OCI-M1 (cell line): ENCODE measurements around the gene AKAP14.
"Not testable (repeated sequence)": the region's sequence is repeated elsewhere in the genome, so short reads cannot be mapped to it uniquely, and the experiment has no call there.

Experiments
- DNase-seq: peaks from one replicate; lab custom pipeline; 2025; lab: John Stamatoyannopoulos, UW

The AKAP14 gene

DNA sequence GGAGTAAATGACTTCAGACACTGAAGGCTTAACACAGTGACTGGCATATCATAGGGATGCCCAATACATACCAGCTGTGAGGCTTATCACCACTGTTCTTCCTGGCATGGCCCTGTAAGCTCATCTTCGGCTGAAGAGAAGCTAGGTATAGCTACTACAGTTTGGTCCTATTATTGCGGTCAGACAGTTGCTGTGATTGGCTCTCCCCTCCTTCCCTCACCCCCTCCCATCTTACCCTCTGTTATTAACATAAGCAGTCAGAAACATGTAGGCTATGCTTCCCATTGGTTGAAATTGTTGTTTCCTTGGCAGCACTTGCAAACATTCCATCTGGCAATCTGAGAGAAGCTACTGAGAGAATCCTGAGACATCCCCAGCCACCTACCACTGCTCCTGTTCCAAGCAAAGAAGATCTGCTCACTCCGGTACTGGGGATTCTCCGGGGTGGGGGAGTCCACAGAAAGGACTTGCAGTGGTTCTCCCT lies at the start of gene AKAP14:
Gene AKAP14 (plus strand): TSS at position 51 of the 484 bp plus-strand sequence. CDS start 7,331 bp downstream, outside the sequence.
- DNase-seq = no peak

DNA sequence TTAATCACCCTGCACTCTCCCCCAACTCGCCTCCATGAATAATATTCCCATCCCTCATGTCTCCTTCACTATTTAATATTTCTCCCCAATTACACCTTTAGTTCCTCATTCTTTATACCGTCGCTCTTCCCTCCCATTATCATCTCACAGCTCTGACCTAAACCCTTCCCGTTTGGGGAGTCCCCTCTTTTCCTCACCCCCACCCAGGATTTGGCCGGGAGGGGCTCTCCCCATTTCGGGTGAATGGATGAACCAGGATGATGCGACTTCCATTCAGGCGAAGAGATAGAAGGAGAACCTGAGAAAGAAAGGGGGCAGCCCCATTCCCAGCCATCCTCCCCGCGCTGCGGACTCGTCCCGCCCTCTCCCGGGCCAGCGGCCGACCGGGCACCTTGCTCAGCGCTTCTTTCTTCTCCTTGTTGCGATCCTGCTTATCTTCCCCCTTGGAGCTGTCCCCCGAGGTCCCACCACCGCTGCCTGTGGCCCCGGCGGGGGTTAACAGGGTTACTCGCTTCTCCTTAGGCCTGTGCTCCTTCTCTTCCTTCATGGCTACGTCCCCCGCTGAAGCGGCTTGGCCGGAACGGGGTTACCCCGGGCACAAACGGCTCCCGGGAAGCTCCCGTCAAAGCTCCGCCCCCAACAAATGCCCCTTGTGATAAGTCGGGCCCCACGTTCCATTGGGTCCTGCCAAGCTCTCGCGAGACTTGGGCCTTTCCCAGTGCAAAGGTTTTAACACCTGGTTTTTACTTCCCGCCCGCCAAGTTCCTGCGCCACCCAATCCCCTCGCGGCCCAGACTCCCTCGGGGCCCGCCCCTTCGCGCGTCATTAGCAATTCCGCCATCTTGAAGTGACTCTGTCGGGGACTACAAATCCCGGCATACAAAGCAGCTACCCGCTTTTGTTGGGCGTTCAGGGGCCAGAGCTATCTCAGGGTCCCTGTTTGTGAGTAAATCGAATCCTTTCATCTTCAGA lies 43.0 kb upstream of the AKAP14 start, which contains the start of gene UPF3B:
Gene UPF3B (minus strand): TSS at position 582 of the 972 bp plus-strand sequence. CDS start 35 bp downstream, at position 547.
- DNase-seq = peak; percentile 98

DNA sequence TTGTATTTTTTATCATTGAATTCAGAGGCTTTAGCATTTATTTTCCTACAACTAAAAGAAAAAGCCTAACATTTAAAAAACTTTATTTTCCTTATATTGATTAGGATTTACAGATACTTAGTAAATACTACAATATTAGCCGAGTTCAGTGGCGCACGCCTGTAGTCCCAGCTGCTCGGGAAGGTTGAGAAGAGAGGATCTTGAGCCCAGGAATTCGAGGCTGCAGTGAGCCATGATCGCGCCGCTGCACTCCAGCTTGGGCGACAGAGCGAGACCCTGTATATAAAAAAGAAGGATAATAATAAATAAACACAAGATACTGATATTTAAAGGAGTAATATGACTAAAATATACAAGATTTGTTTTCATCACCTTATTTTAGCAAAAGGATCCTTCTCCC lies 42.2 kb upstream of the AKAP14 start:
- DNase-seq = no peak

- peak; percentile 51 for DNase-seq
These were observed 25.0 kb upstream of the AKAP14 start for GRCh38 chrX:119870626-119871131.

- no peak for DNase-seq
These were observed 24.5 kb upstream of the AKAP14 start for GRCh38 chrX:119871245-119871598.

GRCh38 chrX:119871599-119872395 lies 23.9 kb upstream of the AKAP14 start, which contains the start of the genes NDUFA1 and RNF113A:
NDUFA1 (plus strand) TSS chrX:119871832; CDS start chrX:119871912, 80 bp downstream.
RNF113A (minus strand) TSS chrX:119871733; CDS start chrX:119871613, 120 bp downstream.
- peak; percentile 94 for DNase-seq

GRCh38 chrX:119878740-119879139 lies 17.0 kb upstream of the AKAP14 start:
- no peak for DNase-seq

- no peak for DNase-seq
These were observed 15.6 kb upstream of the AKAP14 start for GRCh38 chrX:119880076-119880475.

DNA sequence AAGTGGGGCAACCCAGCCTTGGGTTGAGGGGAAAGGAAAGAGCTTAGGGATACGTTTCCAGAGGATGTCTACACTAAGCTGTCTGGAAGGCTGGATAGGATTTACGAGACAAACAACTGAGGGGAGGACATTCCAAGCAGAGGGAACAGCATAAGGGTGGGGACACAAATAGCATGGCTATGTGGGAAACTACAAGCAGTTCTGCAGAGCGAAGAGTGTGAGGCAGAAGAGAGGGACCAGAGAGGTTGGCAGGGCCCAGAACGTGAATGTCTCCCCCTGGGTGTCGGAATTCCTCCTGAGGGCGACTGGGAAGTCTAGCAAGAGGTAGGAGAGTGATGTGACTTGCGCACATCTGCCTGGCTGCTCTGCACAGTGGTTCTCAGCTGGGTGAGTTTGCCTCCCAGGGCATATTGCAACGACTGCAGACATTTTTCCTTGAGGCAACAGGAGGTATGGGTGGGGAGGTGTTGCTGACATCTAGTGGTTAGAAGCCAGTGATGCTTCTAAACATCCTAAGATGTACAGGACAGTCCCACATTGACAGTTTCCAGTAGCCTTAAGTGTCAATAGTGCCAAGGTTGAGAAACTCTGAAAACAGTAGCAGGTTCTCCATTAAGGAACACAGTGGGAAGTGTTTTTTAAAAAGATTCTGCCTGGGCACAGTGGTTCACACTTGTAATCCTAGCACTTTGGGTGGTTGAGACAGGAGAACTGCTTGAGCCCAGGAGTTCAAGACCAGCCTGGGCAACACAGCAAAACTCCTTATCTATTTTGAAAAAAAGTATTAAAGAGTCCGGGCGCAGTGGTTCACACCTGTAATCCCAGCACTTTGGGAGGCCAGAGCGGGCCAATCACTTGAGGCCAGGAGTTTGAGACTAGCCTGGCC lies 14.9 kb upstream of the AKAP14 start:
- peak; percentile 70 for DNase-seq

DNA sequence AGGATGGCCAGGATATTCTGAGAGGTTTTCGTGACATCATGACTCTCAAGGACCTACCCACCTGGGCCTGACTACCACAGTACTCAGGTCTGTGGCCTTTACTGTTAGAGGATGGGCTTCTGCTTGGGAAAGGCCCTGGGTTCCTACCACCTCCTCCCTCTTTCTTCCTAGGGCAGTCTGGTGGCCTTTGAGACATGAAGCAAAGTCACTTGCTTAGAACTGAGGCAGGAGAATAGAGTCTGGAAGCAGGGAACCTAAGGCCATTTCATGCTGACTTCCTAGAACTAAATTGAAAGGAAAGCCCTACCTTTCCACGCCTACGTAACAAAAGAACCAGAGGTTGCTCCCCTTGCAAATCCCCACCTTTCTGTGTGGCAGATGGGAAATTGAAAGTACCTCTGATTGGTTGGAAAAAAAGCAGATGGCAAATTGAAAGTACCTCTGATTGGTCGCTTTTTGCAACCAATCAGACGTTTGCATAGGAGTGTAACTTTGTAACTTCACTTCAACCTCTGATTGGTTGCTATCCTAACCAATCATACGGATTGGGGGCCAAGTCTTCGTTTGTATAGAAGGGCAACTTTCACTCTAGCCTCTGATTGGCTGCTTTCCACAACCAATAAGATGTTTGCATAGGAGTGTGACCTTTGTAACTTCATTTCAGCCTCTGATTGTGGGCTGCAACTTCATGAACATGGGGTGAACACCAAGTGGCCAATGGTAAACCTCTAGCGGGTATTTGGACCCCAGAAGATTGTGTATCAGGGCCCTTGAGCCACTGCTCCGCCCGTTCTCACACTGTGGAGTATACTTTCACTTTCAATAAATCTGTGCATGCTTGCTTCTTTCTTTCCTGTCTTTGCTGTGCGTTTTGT lies 9.9 kb upstream of the AKAP14 start:
- peak; percentile 93 for DNase-seq

DNA sequence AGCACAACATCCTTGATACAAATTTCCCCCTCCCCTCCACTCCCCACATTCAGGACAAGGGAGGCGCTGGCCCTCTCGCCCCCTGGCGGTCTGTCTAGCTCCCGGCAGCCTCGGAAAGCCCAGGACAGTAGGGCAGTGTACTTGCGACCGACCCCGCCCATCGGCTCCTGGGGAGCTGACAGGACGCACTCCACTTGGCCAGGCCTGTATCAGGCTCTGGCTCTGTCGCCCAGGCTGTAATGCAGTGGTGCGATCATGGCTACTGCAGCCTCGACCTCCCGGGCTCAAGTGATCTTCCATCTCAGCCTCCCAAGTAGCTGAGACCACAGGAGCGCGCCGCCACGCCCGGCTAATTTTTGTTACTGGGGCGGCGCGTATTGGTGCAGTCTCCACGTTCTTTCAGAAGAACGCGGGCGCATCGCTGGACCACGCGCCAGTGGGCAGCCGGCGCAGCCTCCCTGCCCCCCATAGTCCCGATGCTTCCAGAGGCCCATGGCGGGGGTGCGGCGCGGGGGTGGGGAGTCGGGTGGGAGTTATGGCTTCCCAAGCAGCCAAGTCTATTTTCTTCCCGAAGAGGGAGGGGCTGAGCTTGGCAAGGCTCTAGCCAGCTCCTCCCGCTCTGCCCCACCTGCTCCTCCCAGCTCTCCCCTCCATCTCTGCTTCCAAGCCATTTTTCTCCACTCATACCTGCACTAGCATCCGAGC lies 7.8 kb upstream of the AKAP14 start:
- DNase-seq = peak; percentile 17

- DNase-seq = not testable (repeated sequence)
These were observed 5.1 kb upstream of the AKAP14 start for GRCh38 chrX:119890626-119891025.

DNA sequence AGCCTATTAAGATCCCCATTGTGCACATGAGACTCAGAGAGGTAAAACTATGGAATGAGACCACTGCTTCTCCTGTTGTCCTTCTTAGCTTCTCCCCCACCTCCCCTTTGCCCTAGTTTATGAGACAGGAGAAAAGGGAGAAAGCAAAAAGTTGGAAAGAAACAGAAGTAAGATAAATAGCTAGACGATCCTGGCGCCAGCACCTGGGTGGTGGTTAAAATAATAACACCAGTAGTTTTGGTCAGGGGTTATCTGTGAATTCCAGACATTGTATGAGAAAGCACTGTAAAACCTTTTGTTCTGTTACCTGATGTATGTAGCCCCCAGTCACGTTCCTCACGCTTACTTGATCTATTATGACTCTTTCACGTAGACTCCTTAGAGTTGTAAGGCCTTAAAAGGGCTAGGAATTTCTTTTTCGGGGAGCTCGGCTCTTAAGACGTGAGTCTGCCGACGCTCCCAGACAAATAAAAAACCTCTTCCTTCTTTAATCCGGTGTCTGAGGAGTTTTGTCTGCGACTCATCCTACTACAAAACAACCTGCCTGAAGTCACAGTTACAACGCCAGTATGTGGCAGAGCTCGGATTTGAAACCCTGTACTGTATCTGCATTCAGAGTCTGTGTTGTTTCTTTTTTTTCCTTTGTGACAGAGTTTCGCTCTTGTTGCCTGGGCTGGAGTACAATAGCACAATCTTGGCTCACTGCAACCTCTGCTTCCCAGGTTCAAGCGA lies 3.6 kb upstream of the AKAP14 start:
- DNase-seq = not testable (repeated sequence)

DNA sequence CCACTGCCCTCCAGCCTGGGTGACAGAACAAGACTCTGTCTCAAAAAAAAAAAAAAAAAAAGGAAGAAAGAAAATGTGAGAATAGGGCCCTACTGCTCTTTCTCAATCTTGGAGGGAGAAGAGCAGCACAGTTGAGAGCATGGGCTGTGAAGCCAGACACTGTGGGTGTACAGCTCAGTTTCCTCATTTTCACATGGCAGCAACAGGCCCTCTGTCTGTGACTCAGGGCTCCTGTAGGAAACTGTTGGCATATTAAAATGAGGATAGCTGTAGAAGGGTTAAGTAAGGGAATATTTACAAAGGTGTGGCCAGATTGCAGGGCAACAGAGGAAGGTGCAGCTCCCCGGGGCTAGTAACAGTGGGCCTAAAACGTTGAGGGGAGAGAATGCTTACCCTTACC lies 3.4 kb downstream of the AKAP14 start:
- no peak for DNase-seq

- DNase-seq = no peak
These were observed 5.3 kb downstream of the AKAP14 start for GRCh38 chrX:119900976-119901375.

- DNase-seq = no peak
These were observed 20.6 kb downstream of the AKAP14 start for GRCh38 chrX:119916310-119916709.

DNA sequence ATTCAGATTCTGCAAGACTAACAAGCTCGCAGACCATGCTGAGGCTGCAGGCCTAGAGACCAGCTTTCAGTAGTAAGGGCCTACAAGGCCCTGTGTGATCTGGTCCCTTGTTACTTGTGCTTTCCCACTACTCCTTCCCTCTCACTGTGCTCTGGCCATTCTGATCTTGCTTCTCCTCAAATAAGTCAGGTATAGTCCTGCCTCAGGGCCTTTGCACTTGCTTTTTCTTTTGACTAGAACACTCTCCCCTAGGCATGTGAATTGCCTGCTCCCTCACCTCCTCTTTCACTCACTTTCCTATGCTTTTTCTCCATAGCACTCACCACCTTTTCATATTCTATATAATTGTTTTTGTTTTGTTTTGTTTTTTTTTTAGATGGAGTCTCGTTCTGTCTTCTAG lies 22.2 kb downstream of the AKAP14 start:
- no peak for DNase-seq

- no peak for DNase-seq
These were observed 24.3 kb downstream of the AKAP14 start for GRCh38 chrX:119919835-119920585.
